Measurements from ENCODE around the gene SDCCAG8. TPM values are rescaled to one million over a fixed set of nuclear protein-coding genes. Genes with fewer than 3 reads are reported as not detected.

Gene SDCCAG8
- total and polyA plus RNA-seq, 2 of the 8 experiments (the other 6 are each of a cell fraction or from before 2014, with no cell fraction given): 15.6 to 21.0 TPM

DNA sequence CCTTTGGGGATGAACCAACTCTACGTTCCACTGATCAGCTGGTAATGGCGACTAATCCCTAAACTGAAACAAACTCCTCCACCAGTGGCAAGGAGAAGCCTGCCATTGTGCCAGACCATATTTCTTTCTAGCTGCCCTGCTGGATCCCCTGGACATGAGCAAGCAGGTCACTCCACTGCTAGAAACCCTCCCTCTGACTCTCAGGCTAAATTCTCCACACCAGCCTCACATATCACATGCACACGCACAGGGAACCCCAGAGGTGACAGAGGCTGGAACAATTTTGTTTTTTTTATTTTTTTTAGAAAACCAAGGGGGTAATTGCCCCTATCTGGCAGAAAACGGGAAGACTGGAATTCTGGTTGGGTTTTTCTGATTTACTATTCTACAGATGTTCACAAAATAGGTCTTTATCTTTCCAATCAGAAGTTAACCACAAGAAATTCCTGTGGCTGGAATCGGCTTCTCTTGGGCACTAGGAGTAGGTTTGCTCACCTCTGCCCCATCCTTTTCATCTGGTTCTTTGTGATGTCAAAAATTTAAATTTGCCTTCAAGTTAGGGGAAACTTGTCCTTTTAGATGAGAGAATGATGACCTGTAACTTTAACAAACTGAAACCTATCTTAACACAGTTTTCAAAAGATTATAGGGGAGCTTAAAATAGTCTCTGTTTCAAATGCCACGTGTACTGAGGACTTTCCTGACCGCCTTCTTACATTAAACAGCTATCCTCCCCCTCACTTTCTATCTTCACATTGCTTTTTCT lies 258.1 kb downstream of the SDCCAG8 start:
- Histone ChIP-seq H3K23ac (ENCODE audit: insufficient read length) (no peak overlapping the region), H4K20me1 (replicated peaks in 1 of 2; ENCODE audit: control insufficient read depth in 1 of 2, insufficient read depth in 2 of 2, low read length in 2 of 2) (no peaks in the 10 kb centered on the region), H3K79me1 (ENCODE audit: low read depth, low read length) (no peaks in the 10 kb centered on the region; the same call in 1 of the 2 replicates), H2BK120ac (replicated peaks; ENCODE audit: low read depth, low read length) (no peak overlapping the region), H4K91ac (replicated peaks; ENCODE audit: insufficient read length, low read length) (no peak overlapping the region), H3K56ac (replicated peaks; ENCODE audit: insufficient read length, low read depth, low read length) (no peak overlapping the region), H2BK12ac (ENCODE audit: low read depth, low read length) (no peak overlapping the region), H3K14ac (ENCODE audit: insufficient read length) (no peak overlapping the region), H4K8ac (ENCODE audit: extremely low read depth, insufficient read depth, low read length) (no peak overlapping the region), H3K4me3 (ENCODE audit: extremely low read depth in 1 of 4, insufficient read depth in 2 of 4, low read depth in 3 of 4, low read length in 4 of 4) (no peak overlapping the region), H2BK20ac (ENCODE audit: low read length) (no peak overlapping the region), H3K4ac (replicated peaks; ENCODE audit: insufficient read length, low read depth, low read length) (no peak overlapping the region), H2AK5ac (ENCODE audit: low read depth, low read length) (no peak overlapping the region), H3K27ac (ENCODE audit: low read depth, low read length) (no peak overlapping the region), H3K79me2 (ENCODE audit: control insufficient read depth in 1 of 2, insufficient read depth in 2 of 2, low read length in 2 of 2) (no peaks in the 10 kb centered on the region), H3K27me3 (replicated peaks in 1 of 4; ENCODE audit: control insufficient read depth in 3 of 4, extremely low read depth in 1 of 4, insufficient read depth in 3 of 4, low read length in 3 of 4) (no peaks in the 10 kb centered on the region), H2BK5ac (ENCODE audit: low read depth, low read length) (no peak overlapping the region), H3K18ac (ENCODE audit: extremely low read depth, low read length) (no peak overlapping the region), H3K4me2 (ENCODE audit: insufficient read depth in 1 of 2, low read depth in 2 of 2, low read length in 2 of 2) (no peak overlapping the region), H2BK15ac (ENCODE audit: low read length) (no peak overlapping the region), H3K36me3 (ENCODE audit: control insufficient read depth in 2 of 4, insufficient read depth in 4 of 4, low read length in 3 of 4) (no peaks in the 10 kb centered on the region; a peak in 1 of 8 replicates), H2AFZ (ENCODE audit: low read length) (no peak overlapping the region), H3K23me2 (ENCODE audit: low read depth, low read length) (no peaks in the 10 kb centered on the region), H4K5ac (ENCODE audit: insufficient read length, low read depth, low read length) (no peak overlapping the region), H3K4me1 (replicated peaks in 1 of 4; ENCODE audit: control insufficient read depth in 3 of 4, insufficient read depth in 4 of 4, low read length in 3 of 4) (no peaks in the 10 kb centered on the region; a peak in 1 of 7 replicates), H3K9ac (replicated peaks in 1 of 4; ENCODE audit: extremely low read depth in 1 of 4, low read depth in 3 of 4, low read length in 3 of 4) (no peak overlapping the region), H3K9me3 (ENCODE audit: insufficient read depth in 2 of 2, low read depth in 1 of 2, low read length in 1 of 2) (peaks cover 3 to 7% of the 10 kb centered on the region in 2 experiments; a peak in 3 of 4 replicates)
- TF ChIP-seq RFX5 (IDR thresholded peaks at IDR 0.05; ENCODE audit: borderline replicate concordance, low read depth, low read length): no peak
- CTCF ChIA-PET (ENCODE audit: partially characterized antibody): interaction anchor here (0.7 to 1.3 kb wide), 3 partner anchors 11 to 169 kb away, joined by 3 to 4 read pairs (median 3); no protein-coding TSS in a partner anchor
- WGBS, 2 experiments (ENCODE audit: extremely low coverage in 1 of 2, insufficient coverage in 1 of 2, insufficient read length in 1 of 2, insufficient replicate concordance in 2 of 2, low coverage in 1 of 2, low lambda C conversion rate in 2 of 2, missing lambda C conversion rate in 1 of 2): 80% methylated on average over 7 of the region's 7 CpGs; no CpG with 5 or more reads in 1 of the 2 experiments
- POLR2A ChIA-PET (ENCODE audit: partially characterized antibody): interaction anchor here (1.3 kb wide), 2 partner anchors 10 to 23 kb away, joined by 4 to 5 read pairs; no protein-coding TSS in a partner anchor
- no peak for DNase-seq (ENCODE audit: low read depth in 1 of 2, low spot score in 2 of 2)
- FAIRE-seq: no peak

All from H1 (cell line).